Measurements from ENCODE around the gene ITGB3. TPM values are rescaled to one million over a fixed set of nuclear protein-coding genes. Genes with fewer than 3 reads are reported as not detected.

The ITGB3 gene
- total RNA-seq, 2 donors from 2014 or later, result 2.0 to 2.1 TPM

DNA sequence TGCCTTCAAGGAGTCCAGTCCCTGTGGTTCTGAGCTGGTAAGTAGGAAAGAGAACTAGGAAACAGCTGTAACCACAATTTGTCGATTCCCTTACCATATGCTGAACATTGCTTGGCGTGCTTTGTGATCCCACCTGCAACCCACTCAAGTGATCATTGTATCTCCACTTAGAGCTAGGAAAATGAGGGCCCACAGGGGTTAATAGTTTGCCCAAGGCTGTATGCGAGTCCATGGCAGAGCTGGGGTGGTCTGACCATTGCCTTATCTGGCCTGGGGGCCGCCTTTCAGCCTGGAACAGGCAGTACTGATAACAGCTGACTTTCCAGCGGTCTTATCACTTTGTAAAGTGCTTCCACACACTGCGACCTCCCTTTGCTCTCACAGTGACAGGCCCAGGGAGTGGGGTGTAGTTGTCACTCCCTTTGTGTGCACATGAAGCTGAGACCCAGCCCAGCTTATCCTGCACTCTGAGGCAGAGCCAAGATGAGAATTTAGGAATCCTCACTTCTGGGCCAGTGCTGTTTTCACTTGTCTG is 34.7 kb upstream of the ITGB3 start:
- H3K4me3 ChIP-seq, result no peak overlapping the region
- ATAC-seq (no peak), DNase-seq (no peak)
- H3K27me3 ChIP-seq, result no peaks in the 10 kb centered on the region
- intact Hi-C loops (cut with DNase I), result no loop called here
- no peak overlapping the region for H3K27ac ChIP-seq
- WGBS, 2 donors, result 47 to 87% methylated on average over 3 to 6 of the region's 6 CpGs
- peaks cover 5% of the 10 kb centered on the region for H3K4me1 ChIP-seq
- TF ChIP-seq POLR2A (IDR thresholded peaks at IDR 0.05), result no peak
- TF ChIP-seq, protein P1, sequence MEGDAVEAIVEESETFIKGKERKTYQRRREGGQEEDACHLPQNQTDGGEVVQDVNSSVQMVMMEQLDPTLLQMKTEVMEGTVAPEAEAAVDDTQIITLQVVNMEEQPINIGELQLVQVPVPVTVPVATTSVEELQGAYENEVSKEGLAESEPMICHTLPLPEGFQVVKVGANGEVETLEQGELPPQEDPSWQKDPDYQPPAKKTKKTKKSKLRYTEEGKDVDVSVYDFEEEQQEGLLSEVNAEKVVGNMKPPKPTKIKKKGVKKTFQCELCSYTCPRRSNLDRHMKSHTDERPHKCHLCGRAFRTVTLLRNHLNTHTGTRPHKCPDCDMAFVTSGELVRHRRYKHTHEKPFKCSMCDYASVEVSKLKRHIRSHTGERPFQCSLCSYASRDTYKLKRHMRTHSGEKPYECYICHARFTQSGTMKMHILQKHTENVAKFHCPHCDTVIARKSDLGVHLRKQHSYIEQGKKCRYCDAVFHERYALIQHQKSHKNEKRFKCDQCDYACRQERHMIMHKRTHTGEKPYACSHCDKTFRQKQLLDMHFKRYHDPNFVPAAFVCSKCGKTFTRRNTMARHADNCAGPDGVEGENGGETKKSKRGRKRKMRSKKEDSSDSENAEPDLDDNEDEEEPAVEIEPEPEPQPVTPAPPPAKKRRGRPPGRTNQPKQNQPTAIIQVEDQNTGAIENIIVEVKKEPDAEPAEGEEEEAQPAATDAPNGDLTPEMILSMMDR (IDR thresholded peaks at IDR 0.05), result no peak
- H3K9me3 ChIP-seq, result no peaks in the 10 kb centered on the region
- no peaks in the 10 kb centered on the region for H3K36me3 ChIP-seq (replicated peaks in 1 of 2; ENCODE audit: insufficient read depth in 1 of 2, low read depth in 2 of 2)

DNA sequence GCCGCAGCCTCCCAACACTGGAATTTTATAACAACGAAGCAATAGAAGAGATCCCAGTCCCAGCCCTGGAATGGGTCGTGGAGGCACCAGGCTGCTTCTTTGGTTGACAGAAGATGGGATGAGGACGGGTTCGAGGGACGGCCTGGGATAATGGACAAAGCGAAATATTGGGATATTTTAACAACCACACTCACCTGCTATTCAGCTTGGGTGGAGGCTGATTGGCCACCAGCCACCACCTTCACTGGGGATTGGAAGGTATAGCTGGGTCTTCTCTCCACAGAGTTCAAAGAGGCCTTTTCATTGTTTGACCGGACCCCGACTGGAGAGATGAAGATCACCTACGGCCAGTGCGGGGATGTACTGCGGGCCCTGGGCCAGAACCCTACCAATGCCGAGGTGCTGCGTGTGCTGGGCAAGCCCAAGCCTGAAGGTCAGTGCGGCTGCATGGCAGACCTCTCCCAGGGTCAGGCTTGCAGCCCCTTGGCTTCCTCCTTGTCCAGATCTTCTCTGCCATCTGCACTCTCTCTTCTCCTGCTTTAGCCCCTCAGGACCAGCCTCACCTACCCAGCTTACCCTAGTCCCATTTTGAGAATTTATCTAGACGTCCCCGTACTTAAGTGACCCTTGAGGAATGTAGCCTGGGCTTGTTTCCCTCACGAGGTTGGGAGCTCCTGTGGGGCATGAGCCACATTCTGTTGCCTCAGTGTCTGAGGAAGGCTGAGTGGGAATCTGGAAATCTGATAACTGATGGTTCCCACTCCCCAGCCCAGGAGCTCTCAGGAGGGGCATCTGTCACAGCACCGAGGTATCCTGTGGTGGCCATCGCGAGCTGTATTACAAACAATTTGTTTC is 33.8 kb upstream of the ITGB3 start:
- WGBS, 2 donors, result 81 to 83% methylated on average over 20 to 21 of the region's 21 CpGs
- Histone ChIP-seq H3K4me3 (no peak overlapping the region), H3K36me3 (replicated peaks in 1 of 2; ENCODE audit: insufficient read depth in 1 of 2, low read depth in 2 of 2) (no peaks in the 10 kb centered on the region), H3K4me1 (peaks cover 10% of the 10 kb centered on the region), H3K27me3 (no peaks in the 10 kb centered on the region), H3K27ac (no peak overlapping the region), H3K9me3 (no peaks in the 10 kb centered on the region)
- TF ChIP-seq, protein P1 (IDR thresholded peaks at IDR 0.05), result no peak
- TF ChIP-seq POLR2A (IDR thresholded peaks at IDR 0.05), result no peak
- intact Hi-C loops (cut with DNase I), result loop anchor here (10.0 kb wide), 1 partner anchor 395 kb away; no protein-coding TSS in a partner anchor
- DNase-seq, result no peak
- ATAC-seq, result no peak

DNA sequence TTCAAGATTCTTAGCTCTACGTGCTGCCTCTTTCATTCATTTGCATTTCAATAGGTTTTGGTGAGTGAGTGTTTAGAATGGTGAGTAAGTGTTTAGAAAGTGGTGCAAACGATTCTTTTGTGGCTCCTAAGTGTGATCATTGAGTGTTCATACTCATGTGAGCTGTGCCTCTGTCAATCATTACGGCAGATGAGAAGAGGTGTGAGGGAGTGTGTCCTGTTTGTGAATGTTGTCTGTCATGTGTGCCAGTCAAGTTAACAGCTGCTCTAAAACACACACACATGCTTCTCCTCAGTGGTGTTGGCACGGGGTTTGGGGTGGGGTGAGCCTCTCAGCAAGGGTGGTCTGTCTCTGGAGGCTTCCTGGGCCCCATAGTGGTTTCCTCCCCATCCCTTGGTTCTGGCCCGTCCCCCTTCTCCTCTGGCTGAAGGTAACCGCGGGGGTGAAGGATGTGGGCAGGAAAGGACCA is 33.1 kb upstream of the ITGB3 start:
- no peaks in the 10 kb centered on the region for H3K9me3 ChIP-seq
- WGBS, 2 donors, result 51 to 74% methylated on average over 6 to 7 of the region's 7 CpGs
- H3K4me1 ChIP-seq, result peaks cover 17% of the 10 kb centered on the region
- ATAC-seq (no peak), DNase-seq (no peak)
- no peak for TF ChIP-seq POLR2A (IDR thresholded peaks at IDR 0.05)
- TF ChIP-seq, protein P1 (IDR thresholded peaks at IDR 0.05), result no peak
- no peaks in the 10 kb centered on the region for H3K27me3 ChIP-seq
- H3K36me3 ChIP-seq (replicated peaks in 1 of 2; ENCODE audit: insufficient read depth in 1 of 2, low read depth in 2 of 2), result no peaks in the 10 kb centered on the region
- intact Hi-C loops (cut with DNase I), result loop anchor here (10.0 kb wide), 1 partner anchor 394 kb away; no protein-coding TSS in a partner anchor
- no peak overlapping the region for H3K27ac ChIP-seq
- no peak overlapping the region for H3K4me3 ChIP-seq

DNA sequence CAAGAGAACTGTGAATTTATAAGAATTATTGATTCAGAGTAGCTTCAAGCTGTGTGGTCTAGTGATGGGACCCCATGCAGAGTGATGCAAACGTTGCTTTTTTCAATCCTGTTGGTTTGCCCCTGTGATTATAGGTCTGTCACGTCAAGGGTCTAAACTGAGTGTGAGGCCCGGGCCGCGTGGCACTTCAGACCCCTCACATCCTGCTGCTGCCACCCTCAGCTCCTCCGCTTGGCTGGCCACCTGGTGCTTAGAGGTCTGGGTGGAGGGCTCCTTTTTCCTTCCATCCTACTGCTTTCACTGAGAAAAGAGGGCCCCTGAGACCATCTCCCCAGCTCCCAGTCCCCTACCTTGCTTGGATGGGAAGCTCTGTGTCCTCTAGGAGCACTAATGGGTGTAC is 32.5 kb upstream of the ITGB3 start:
- Histone ChIP-seq H3K27ac (no peak overlapping the region), H3K4me3 (no peak overlapping the region), H3K36me3 (replicated peaks in 1 of 2; ENCODE audit: insufficient read depth in 1 of 2, low read depth in 2 of 2) (no peaks in the 10 kb centered on the region), H3K27me3 (no peaks in the 10 kb centered on the region), H3K9me3 (no peaks in the 10 kb centered on the region), H3K4me1 (peaks cover 23% of the 10 kb centered on the region)
- ATAC-seq, result no peak
- TF ChIP-seq, protein P1 (IDR thresholded peaks at IDR 0.05), result no peak
- no peak for TF ChIP-seq POLR2A (IDR thresholded peaks at IDR 0.05)
- 68 to 71% methylated on average over 4 to 6 of the region's 6 CpGs for WGBS, 2 donors
- intact Hi-C loops (cut with DNase I), result loop anchor here (10.0 kb wide), 1 partner anchor 394 kb away; no protein-coding TSS in a partner anchor
- DNase-seq, result no peak
